Ascending aorta (tissue), 2 donors: ENCODE measurements around the gene HPD. TPM values are rescaled to one million over a fixed set of nuclear protein-coding genes. Genes with fewer than 3 reads are reported as not detected.
"Not testable (repeated sequence)": the region's sequence is repeated elsewhere in the genome, so short reads cannot be mapped to it uniquely, and the experiment has no call there.

Source experiments
- DNase-seq, 2 donors: peaks; one replicate each; pipeline ENCODE4 v3.0.0-alpha.2; 2019; ENCODE audit warnings: low spot score in 2 of 2
- H3K27ac ChIP-seq, 2 donors: fragments of 200-600 bp; sonication (generic); one replicate each; pipeline ENCODE4 v1.5.1; 2016 to 2017; ENCODE audit warnings: mild to moderate bottlenecking in 1 of 2
- H3K27me3 ChIP-seq: fragments of 200-600 bp; sonication (generic); one replicate; pipeline ENCODE4 v1.5.1; 2017
- H3K36me3 ChIP-seq, 2 donors: fragments of 200-600 bp; sonication (generic); one replicate each; pipeline ENCODE4 v1.5.1; 2016
- H3K4me1 ChIP-seq, 2 donors: fragments of 200-600 bp; sonication (generic); one replicate each; pipeline ENCODE4 v1.5.1; 2016 to 2017; ENCODE audit warnings: mild to moderate bottlenecking in 1 of 2
- H3K4me3 ChIP-seq, 2 donors: fragments of 200-600 bp; sonication (generic); one replicate each; pipeline ENCODE4 v1.5.1; 2016 to 2017; ENCODE audit warnings: mild to moderate bottlenecking in 1 of 2
- H3K9me3 ChIP-seq, 2 donors: fragments of 200-600 bp; sonication (generic); one replicate each; pipeline ENCODE4 v1.5.1; 2016
- CTCF ChIP-seq, 3 experiments: fragments of 200-600 bp in 2 of 3; fragments of 450-650 bp in 1 of 3; sonication (generic) in 2 of 3; IDR thresholded peaks; one replicate each; pipeline ENCODE4 v1.5.1; 2016 to 2019; ENCODE audit warnings: antibody characterized with exemption in 3 of 3, mild to moderate bottlenecking in 1 of 3, moderate library complexity in 1 of 3
- intact Hi-C: fragments of 100-400 bp; cut with DNase I; formaldehyde crosslinking; loops from one replicate; pipeline ENCODE4 v1.15.1; 2023
- total RNA-seq: library from RNA; depleted of rRNA; stranded (reverse); fragments of >200 nt; gene quantifications from one replicate; pipeline ENCODE4 v1.1.0, GENCODE V29; 2016

HPD gene
- total RNA-seq, 1 donor from 2014 or later: 0.96 TPM

- intact Hi-C loops: loop anchor here (1.0 to 5.0 kb wide), 6 partner anchors 29 to 351 kb away; no protein-coding TSS in a partner anchor
- Histone ChIP-seq H3K9me3 (no peaks in the 10 kb centered on the region), H3K27ac (peak within 1 kb of the TSS; percentile 94 to 97), H3K4me1 (peaks cover 5 to 23% of the 10 kb centered on the region in 2 donors), H3K36me3 (no peaks in the 10 kb centered on the region), H3K27me3 (no peaks in the 10 kb centered on the region), H3K4me3 (peak within 1 kb of the TSS; percentile 74 to 79)
- peak; percentile 84 to 98 for DNase-seq
- TF ChIP-seq CTCF (IDR thresholded peaks at IDR 0.05): peak; percentile 78 to 81 (median 78)
These were observed 30.0 kb upstream of the HPD start, which contains the start of gene PSMD9 for GRCh38 chr12:121888478-121889273. Gene PSMD9 (plus strand): TSS chr12:121888790. CDS start chr12:121888857, 67 bp downstream.

GRCh38 chr12:121888083-121888477 is 29.4 kb upstream of the HPD start:
- Histone ChIP-seq H3K27me3 (no peaks in the 10 kb centered on the region), H3K9me3 (no peaks in the 10 kb centered on the region), H3K4me3 (peak overlapping the region; percentile 74 to 79), H3K27ac (peak overlapping the region in 1 of 2 donors; percentile 97), H3K4me1 (peaks cover 5 to 21% of the 10 kb centered on the region in 2 donors), H3K36me3 (no peaks in the 10 kb centered on the region)
- intact Hi-C loops: loop anchor here (1.0 to 5.0 kb wide), 5 partner anchors 29 to 351 kb away; no protein-coding TSS in a partner anchor
- DNase-seq: no peak
- TF ChIP-seq CTCF (IDR thresholded peaks at IDR 0.05): peak in 1 of 3 experiments; percentile 34

GRCh38 chr12:121885129-121885528 is 26.5 kb upstream of the HPD start:
- not testable (repeated sequence) for DNase-seq, H3K27me3 ChIP-seq, H3K9me3 ChIP-seq, H3K36me3 ChIP-seq, H3K4me3 ChIP-seq, H3K27ac ChIP-seq
- intact Hi-C loops: loop anchor here (5.0 kb wide), 2 partner anchors 198 to 348 kb away; no protein-coding TSS in a partner anchor
- H3K4me1 ChIP-seq: peaks cover 5 to 14% of the 10 kb centered on the region in 2 donors

GRCh38 chr12:121883315-121883660 is 24.6 kb upstream of the HPD start:
- no peaks in the 10 kb centered on the region for H3K27me3 ChIP-seq
- H3K27ac ChIP-seq: no peak overlapping the region
- no peak for DNase-seq
- no peak overlapping the region for H3K4me3 ChIP-seq
- peaks cover 0 to 5% of the 10 kb centered on the region in 2 donors for H3K4me1 ChIP-seq
- H3K9me3 ChIP-seq: no peaks in the 10 kb centered on the region
- intact Hi-C loops: no loop called here
- no peak for TF ChIP-seq CTCF (IDR thresholded peaks at IDR 0.05)
- no peaks in the 10 kb centered on the region for H3K36me3 ChIP-seq

GRCh38 chr12:121876080-121876447 is 17.4 kb upstream of the HPD start:
- DNase-seq, H3K27me3 ChIP-seq, H3K36me3 ChIP-seq, H3K4me1 ChIP-seq, H3K27ac ChIP-seq, H3K9me3 ChIP-seq, intact Hi-C loops, H3K4me3 ChIP-seq: not testable (repeated sequence)

- TF ChIP-seq CTCF (IDR thresholded peaks at IDR 0.05): no peak
- H3K36me3 ChIP-seq: no peaks in the 10 kb centered on the region
- H3K27ac ChIP-seq: no peak overlapping the region
- no peak overlapping the region for H3K4me3 ChIP-seq
- no peaks in the 10 kb centered on the region for H3K4me1 ChIP-seq
- no peaks in the 10 kb centered on the region for H3K9me3 ChIP-seq
- H3K27me3 ChIP-seq: no peaks in the 10 kb centered on the region
- DNase-seq: no peak
- intact Hi-C loops: no loop called here
These were observed 16.9 kb upstream of the HPD start for GRCh38 chr12:121875582-121875981.
